Activated CD4-positive, alpha-beta T cell treated with anti-CD3 and anti-CD28 coated beads, Interleukin-2, Interleukin-6, amounts not matched to agents 100 ng/mL and 50 ng/mL, durations not matched to agents 16 hours and 8 hours (primary cell): ENCODE measurements around the gene CTSA.
"Not testable (repeated sequence)": the region's sequence is repeated elsewhere in the genome, so short reads cannot be mapped to it uniquely, and the experiment has no call there.

Source experiments
- DNase-seq: peaks from one replicate; pipeline ENCODE4 v3.0.0-alpha.2; 2020

The CTSA gene

GRCh38 chr20:45867136-45867818 lies 23.9 kb upstream of the CTSA start:
- no peak for DNase-seq

GRCh38 chr20:45867819-45868176 lies 23.3 kb upstream of the CTSA start:
- DNase-seq: no peak

GRCh38 chr20:45872626-45873025 lies 18.5 kb upstream of the CTSA start:
- no peak for DNase-seq

DNA sequence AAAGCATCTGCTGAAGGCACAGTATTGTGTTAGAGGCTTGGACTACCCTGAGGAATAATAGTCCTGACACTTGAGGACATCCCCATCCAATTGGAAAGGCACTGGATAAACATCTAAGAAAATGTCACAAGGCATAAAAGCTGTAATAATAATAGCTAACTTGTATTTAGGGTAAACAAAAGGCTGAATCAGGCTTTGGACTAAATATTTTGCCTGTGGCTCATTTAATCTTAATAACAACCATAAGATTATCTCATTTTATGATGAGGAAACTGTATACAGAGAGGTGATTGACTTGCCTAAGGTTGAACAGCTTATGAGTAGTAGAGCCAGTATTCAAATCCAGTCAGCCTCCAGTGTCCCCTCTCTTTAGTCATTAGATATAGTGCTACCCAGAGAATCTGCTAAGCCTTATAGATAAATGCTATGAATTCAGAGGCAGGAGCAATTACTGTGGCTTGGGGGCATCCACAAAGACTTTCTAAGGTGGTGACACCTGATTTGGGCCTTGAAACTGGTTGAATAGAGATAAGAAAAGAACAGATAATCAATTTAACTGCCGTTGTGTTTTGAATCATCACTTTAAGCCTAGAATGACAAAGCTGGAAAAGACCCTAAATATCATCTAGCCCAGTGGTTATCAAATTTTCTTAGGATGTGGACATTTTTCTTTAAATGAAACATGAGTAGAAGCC lies 17.6 kb upstream of the CTSA start:
- no peak for DNase-seq

DNA sequence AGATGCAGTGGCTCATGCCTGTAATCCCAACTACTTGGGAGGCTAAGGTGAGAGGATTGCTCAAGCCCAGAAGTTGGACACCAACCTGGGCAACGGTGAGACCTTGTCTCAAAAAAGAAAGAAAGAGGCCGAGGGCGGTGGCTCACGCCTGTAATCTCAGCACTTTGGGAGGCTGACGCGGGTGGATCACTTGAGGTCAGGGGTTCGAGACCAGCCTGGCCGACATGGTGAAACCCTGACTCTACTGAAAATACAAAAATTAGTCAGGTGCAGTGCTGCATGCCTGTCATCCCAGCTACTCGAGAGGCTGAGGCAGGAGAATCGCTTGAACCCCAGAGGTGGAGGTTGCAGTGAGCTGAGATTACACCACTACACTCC lies 17.0 kb upstream of the CTSA start:
- not testable (repeated sequence) for DNase-seq

DNA sequence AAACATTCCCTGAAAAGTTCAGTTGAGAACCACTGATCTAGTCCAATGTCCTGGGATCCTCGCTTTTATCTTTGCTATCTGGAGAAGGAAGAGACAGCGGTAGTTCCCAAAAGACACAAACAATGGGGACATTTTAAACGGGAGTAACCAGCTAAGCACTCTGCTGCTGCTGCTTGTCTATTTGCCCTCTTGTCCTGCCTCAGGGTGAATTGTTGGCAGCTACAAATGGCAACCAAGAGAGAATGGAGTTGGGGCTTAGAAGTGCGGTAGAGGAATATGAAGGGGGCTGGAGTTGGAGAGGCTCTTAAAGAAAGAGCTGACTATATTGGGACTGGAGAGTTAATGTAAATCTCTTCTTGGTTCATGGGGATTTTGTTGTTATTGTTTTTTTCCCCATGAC lies 16.6 kb upstream of the CTSA start:
- DNase-seq: no peak

- DNase-seq: no peak
Measured at GRCh38 chr20:45878076-45878761, 12.9 kb upstream of the CTSA start.

DNA sequence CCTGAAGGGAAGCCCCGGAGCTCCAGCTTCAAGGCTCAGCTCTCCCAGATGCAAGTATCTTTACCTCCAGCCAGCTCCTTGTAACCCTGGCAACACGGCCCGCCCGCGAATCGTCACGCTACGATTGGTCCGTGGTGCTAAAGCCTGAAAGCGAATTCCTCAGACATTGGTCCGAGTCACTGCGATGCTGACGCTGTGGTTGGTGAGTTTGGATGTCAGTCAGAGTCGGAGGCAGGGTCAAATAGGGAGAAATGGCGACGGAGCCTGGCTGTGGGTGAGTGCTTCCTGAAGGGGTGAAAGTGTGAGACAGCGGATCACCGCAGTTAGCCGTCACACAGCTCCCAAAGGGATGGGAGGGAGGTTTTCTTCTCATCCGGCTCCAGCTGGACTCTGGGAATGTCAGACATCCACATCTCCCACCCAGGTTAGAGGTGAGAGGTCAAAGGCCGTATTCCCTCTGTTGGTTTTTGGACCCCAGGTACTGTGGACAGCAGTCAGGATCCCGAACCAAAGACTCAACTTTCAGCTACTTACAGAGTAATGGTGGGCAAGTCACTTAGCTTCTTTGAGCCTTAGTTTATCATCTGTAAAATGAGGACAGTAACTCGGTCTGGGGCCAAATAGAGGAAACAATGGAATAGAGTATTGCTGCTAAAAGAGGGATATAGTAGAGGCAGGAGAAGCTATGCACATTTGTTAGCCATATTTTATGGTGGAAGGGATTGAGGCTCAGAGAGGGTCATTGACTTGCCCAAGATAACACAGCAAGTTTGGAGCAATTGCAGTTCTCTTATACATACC lies 9.9 kb upstream of the CTSA start, which contains the start of gene ZSWIM1:
TSS of gene ZSWIM1 (plus strand) at position 240 of the 801 bp plus-strand sequence. CDS start 1,366 bp downstream, outside the sequence.
- DNase-seq: peak; percentile 99

GRCh38 chr20:45882469-45883099 lies 8.6 kb upstream of the CTSA start:
- no peak for DNase-seq

- no peak for DNase-seq
Measured at GRCh38 chr20:45883100-45883469, 8.1 kb upstream of the CTSA start.

- no peak for DNase-seq
Measured at GRCh38 chr20:45886590-45887345, 4.4 kb upstream of the CTSA start.

DNA sequence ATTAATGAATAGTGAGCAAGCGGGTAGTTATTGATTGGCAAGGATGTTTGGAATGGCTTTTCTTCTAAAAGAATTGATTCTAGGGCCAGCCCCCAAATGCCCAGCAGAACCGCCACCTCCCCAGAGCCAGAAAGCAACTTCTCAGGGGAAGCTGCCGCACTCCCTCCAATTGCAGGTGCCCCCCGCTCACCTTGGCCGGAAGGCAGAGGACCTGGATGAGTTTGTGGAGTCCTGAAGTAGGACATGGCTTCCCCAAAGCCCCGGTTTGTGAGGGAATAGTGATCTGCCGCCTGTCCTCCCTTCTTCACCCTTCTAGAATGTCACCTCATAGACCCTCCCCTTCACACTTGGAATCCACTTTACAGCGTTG lies 3.8 kb upstream of the CTSA start, which contains the start of gene SPATA25:
TSS of gene SPATA25 (minus strand) at position 277 of the 370 bp plus-strand sequence. CDS start at position 245, 32 bp downstream.
- DNase-seq: no peak

- DNase-seq: no peak
Measured at GRCh38 chr20:45888681-45889080, 2.5 kb upstream of the CTSA start.

- peak; percentile 30 for DNase-seq
Measured at GRCh38 chr20:45890077-45890984, 804 bp upstream of the CTSA start.

GRCh38 chr20:45892049-45892825 lies 1.1 kb downstream of the CTSA start:
- DNase-seq: no peak

GRCh38 chr20:45892828-45893500 lies 1.8 kb downstream of the CTSA start:
- DNase-seq: peak; percentile 51

- no peak for DNase-seq
Measured at GRCh38 chr20:45893831-45894230, 2.7 kb downstream of the CTSA start.

- DNase-seq: no peak
Measured at GRCh38 chr20:45894797-45895196, 3.7 kb downstream of the CTSA start.

DNA sequence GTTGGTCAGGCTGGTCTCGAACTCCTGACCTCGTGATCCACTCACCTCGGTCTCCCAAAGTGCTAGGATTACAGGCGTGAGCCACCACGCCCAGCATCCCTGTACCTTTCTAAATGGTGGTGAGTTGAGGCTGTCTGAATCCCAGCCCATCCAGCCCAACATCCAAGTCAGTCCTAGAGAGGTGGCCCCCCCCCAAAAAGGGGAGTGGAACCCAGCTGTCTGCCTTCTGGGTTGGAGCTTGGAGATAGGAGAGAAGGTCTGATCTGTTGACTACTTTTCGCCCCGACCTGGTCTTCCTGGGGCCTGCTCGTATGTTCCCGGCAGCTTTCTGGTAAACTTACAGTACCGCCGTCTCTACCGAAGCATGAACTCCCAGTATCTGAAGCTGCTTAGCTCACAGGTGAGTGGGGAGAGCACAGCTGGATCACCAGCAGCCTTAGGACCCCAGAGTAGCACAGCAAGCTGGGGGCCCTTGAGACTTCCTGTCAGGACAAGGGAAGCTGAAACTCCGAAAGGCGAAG lies 5.6 kb downstream of the CTSA start:
- DNase-seq: no peak
